K562 (cell line): ENCODE measurements around the gene VPREB1. TPM values are rescaled to one million over a fixed set of nuclear protein-coding genes. Genes with fewer than 3 reads are reported as not detected.

Source experiments
- ARHGAP35 ChIP-seq: fragments of 450-650 bp; IDR thresholded peaks from 2 replicates; pipeline ENCODE4 v1.6.1; 2018; ENCODE audit not compliant: partially characterized antibody
- CBX1 ChIP-seq: sonication (generic); IDR thresholded peaks from 2 replicates; pipeline ENCODE4 v1.6.1; 2016; ENCODE audit warnings: antibody characterized with exemption, low read depth, mild to moderate bottlenecking
- E2F3 ChIP-seq: fragments of 250-450 bp; sonication (Bioruptor Pico); IDR thresholded peaks from 2 replicates; pipeline ENCODE4 v1.4.0; 2020; ENCODE audit warnings: mild to moderate bottlenecking
- E2F4 ChIP-seq: sonication (generic); formaldehyde crosslinking; IDR thresholded peaks from 2 replicates; pipeline ENCODE4 v1.8.0; 2022; ENCODE audit warnings: mild to moderate bottlenecking, low read depth, missing genetic modification reagents
- E2F6 ChIP-seq, 2 experiments: IDR thresholded peaks; 2 replicates each; pipeline ENCODE4 v1.6.1; 2011; ENCODE audit warnings: borderline replicate concordance in 1 of 2, control low read depth in 1 of 2, low read depth in 1 of 2, low read length in 1 of 2, mild to moderate bottlenecking in 1 of 2, mixed read lengths in 1 of 2, moderate library complexity in 1 of 2; ENCODE audit not compliant: insufficient read depth in 1 of 2, insufficient read length in 1 of 2, poor library complexity in 1 of 2, severe bottlenecking in 1 of 2; ENCODE audit errors: extremely low read depth in 1 of 2
- EGR1 ChIP-seq: fragments of 450-650 bp; conservative IDR thresholded peaks from 2 replicates; pipeline ENCODE4 v1.6.1; 2017; ENCODE audit warnings: mild to moderate bottlenecking
- FOXK2 ChIP-seq, 2 experiments: fragments of 450-650 bp; IDR thresholded peaks in 1 of 2; conservative IDR thresholded peaks in 1 of 2; 2 replicates each; pipeline ENCODE4 v1.6.1; 2016; ENCODE audit warnings: low read depth in 2 of 2, mild to moderate bottlenecking in 1 of 2
- HDAC2 ChIP-seq: fragments of 450-650 bp; IDR thresholded peaks from 2 replicates; pipeline ENCODE4 v1.6.1; 2016; ENCODE audit warnings: mild to moderate bottlenecking
- NELFE ChIP-seq: IDR thresholded peaks from 2 replicates; pipeline ENCODE4 v1.6.1; 2011; ENCODE audit warnings: mild to moderate bottlenecking; ENCODE audit not compliant: insufficient read depth, insufficient read length
- POLR2H ChIP-seq: IDR thresholded peaks from 2 replicates; pipeline ENCODE4 v1.6.1; 2016; ENCODE audit warnings: missing genetic modification characterization, low read depth, mild to moderate bottlenecking, control low read depth, missing compliant biosample characterization, moderate library complexity
- SAP30 ChIP-seq: fragments of 200-600 bp; sonication (generic); IDR thresholded peaks from 2 replicates; pipeline ENCODE4 v1.6.1; 2012; ENCODE audit warnings: borderline replicate concordance, low read depth, mild to moderate bottlenecking, moderate library complexity, low read length, control low read depth, inconsistent platforms; ENCODE audit not compliant: insufficient read depth, poor library complexity, severe bottlenecking
- USF2 ChIP-seq: sonication (generic); formaldehyde crosslinking; IDR thresholded peaks from 2 replicates; pipeline ENCODE4 v1.5.0; 2020; ENCODE audit warnings: missing genetic modification reagents
- ZBTB49 ChIP-seq: sonication (generic); formaldehyde crosslinking; IDR thresholded peaks from 2 replicates; pipeline ENCODE4 v1.8.0; 2022; ENCODE audit warnings: missing genetic modification reagents, mild to moderate bottlenecking, borderline replicate concordance
- ZNF133 ChIP-seq: fragments of 250-450 bp; sonication (Bioruptor Pico); IDR thresholded peaks from 2 replicates; pipeline ENCODE4 v1.4.0; 2020; ENCODE audit warnings: mild to moderate bottlenecking
- ZNF224 ChIP-seq: sonication (generic); formaldehyde crosslinking; IDR thresholded peaks from 2 replicates; pipeline ENCODE4 v1.8.0; 2022; ENCODE audit warnings: mild to moderate bottlenecking, missing genetic modification reagents
- ZNF324 ChIP-seq: fragments of 250-450 bp; sonication (Bioruptor Pico); IDR thresholded peaks from 2 replicates; pipeline ENCODE4 v1.4.0; 2020; ENCODE audit warnings: mild to moderate bottlenecking
- ZNF431 ChIP-seq: sonication (generic); formaldehyde crosslinking; IDR thresholded peaks from 2 replicates; pipeline ENCODE4 v1.8.0; 2022; ENCODE audit warnings: mild to moderate bottlenecking, missing genetic modification reagents
- ZNF639 ChIP-seq, 2 experiments: fragments of 200-800 bp in 1 of 2; sonication (Bioruptor generic) in 1 of 2; sonication (generic) in 1 of 2; formaldehyde crosslinking in 1 of 2; IDR thresholded peaks in 1 of 2; conservative IDR thresholded peaks in 1 of 2; 2 replicates each; pipeline versions ENCODE4 v1.5.0 to v1.6.1; 2016 to 2020; ENCODE audit warnings: missing compliant biosample characterization in 1 of 2, missing genetic modification characterization in 1 of 2, missing genetic modification reagents in 1 of 2
- polyA plus RNA-seq, 8 experiments: library from polyadenylated mRNA; depleted of rRNA in 4 of 8; stranded (reverse) in 5 of 8; unstranded in 3 of 8; fragments of >200 nt; fragmentation: Nextera tagmentation in 2 of 8; fragmentation: Illumina TruSeq in 1 of 8; extraction: Ambion mirVana in 2 of 8; extraction: Trizol in 1 of 8; gene quantifications; 2 replicates each; pipeline versions ENCODE4 v1.2.1 to v1.2.3, GENCODE V29; 2011 to 2014; ENCODE audit warnings: inconsistent platforms in 1 of 8, missing spikeins in 1 of 8
- total RNA-seq, 7 experiments: library from RNA; depleted of rRNA in 6 of 7; stranded (reverse); fragments of >200 nt in 6 of 7; fragmentation: Illumina TruSeq in 2 of 7; extraction: Trizol in 2 of 7; gene quantifications; 2 replicates each; pipeline versions ENCODE4 v1.2.1 to v1.2.3, GENCODE V29; 2011 to 2021; ENCODE audit warnings: low replicate concordance in 1 of 7

VPREB1 gene
- total and polyA plus RNA-seq, 9 of the 15 experiments (the other 6 are each of a cell fraction or from before 2014, with no cell fraction given): not detected

- no peak for TF ChIP-seq NELFE
- no peak for TF ChIP-seq SAP30
- TF ChIP-seq ZNF431 (CRISPR knock-in tag): no peak
- no peak for TF ChIP-seq HDAC2
- TF ChIP-seq USF2 (CRISPR knock-in tag): 0 out of 2 replicates have a peak, but pooled peaks have one; percentile 9
- TF ChIP-seq ZNF133: peak; percentile 59; the same call in 1 of the 2 replicates
- TF ChIP-seq E2F6 (IDR thresholded peaks at IDR 0.05; ENCODE audit: borderline replicate concordance in 1 of 2, extremely low read depth in 1 of 2, insufficient read depth in 1 of 2, insufficient read length in 1 of 2, low read depth in 1 of 2, low read length in 1 of 2, poor library complexity in 1 of 2, severe bottlenecking in 1 of 2): peak in 1 of 2 experiments; percentile 88
- TF ChIP-seq ARHGAP35: no peak
- 0 out of 2 replicates have a peak, but pooled peaks have one; percentile 53 for TF ChIP-seq ZNF224 (CRISPR knock-in tag)
- 0 out of 2 replicates have a peak, but pooled peaks have one; percentile 9 for TF ChIP-seq EGR1
- TF ChIP-seq POLR2H (tag): no peak
- 0 out of 2 replicates have a peak, but pooled peaks have one; percentile 33 for TF ChIP-seq E2F3
- no peak for TF ChIP-seq FOXK2 (conservative IDR thresholded peaks at IDR 0.05 in 1 of 2, IDR thresholded peaks at IDR 0.05 in 1 of 2; ENCODE audit: low read depth in 2 of 2)
- peak in 1 of 2 experiments; percentile 93; a peak in 1 of 4 replicates for TF ChIP-seq ZNF639 (CRISPR knock-in tag; conservative IDR thresholded peaks at IDR 0.05 in 1 of 2, IDR thresholded peaks at IDR 0.05 in 1 of 2)
- peak; percentile 88 for TF ChIP-seq E2F4 (CRISPR knock-in tag)
- TF ChIP-seq ZBTB49 (CRISPR knock-in tag): 0 out of 2 replicates have a peak, but pooled peaks have one; percentile 55
- no peak for TF ChIP-seq CBX1
- TF ChIP-seq ZNF324: 0 out of 2 replicates have a peak, but pooled peaks have one; percentile 36
Measured at GRCh38 chr22:22210889-22211833, 33.4 kb upstream of the VPREB1 start (continued).
